Activated CD4-positive, alpha-beta T cell treated with anti-CD3 and anti-CD28 coated beads, Interleukin-2, amount 50 U/mL, for 24 hours (primary cell): Measurements from ENCODE around the gene MON2.
"Not testable (repeated sequence)": the region's sequence is repeated elsewhere in the genome, so short reads cannot be mapped to it uniquely, and the experiment has no call there.

ENCODE experiments used
- DNase-seq, 2 donors: peaks; one replicate each; pipeline ENCODE4 v3.0.0-alpha.2; 2020; ENCODE audit warnings: low read depth in 1 of 2, low spot score in 1 of 2

The MON2 gene

GRCh38 chr12:62466594-62467491 lies at the start of gene MON2:
Gene MON2 (plus strand): TSS chr12:62466826. CDS start chr12:62467208, 382 bp downstream.
- peak; percentile 66 to 77 for DNase-seq

GRCh38 chr12:62426089-62426488 lies 40.5 kb upstream of the MON2 start:
- no peak for DNase-seq

- DNase-seq = no peak
These were observed 37.2 kb upstream of the MON2 start for GRCh38 chr12:62429457-62429856.

GRCh38 chr12:62434494-62435302 lies 31.9 kb upstream of the MON2 start:
- DNase-seq = no peak

GRCh38 chr12:62435303-62436163 lies 31.1 kb upstream of the MON2 start:
- DNase-seq = peak; percentile 7 to 21

- DNase-seq = no peak
These were observed 30.5 kb upstream of the MON2 start for GRCh38 chr12:62436164-62436503.

- DNase-seq = peak in 1 of 2 donors; percentile 33
These were observed 28.4 kb upstream of the MON2 start for GRCh38 chr12:62438098-62438692.

GRCh38 chr12:62446754-62447452 lies 19.7 kb upstream of the MON2 start:
- no peak for DNase-seq

GRCh38 chr12:62448436-62448835 lies 18.2 kb upstream of the MON2 start:
- no peak for DNase-seq

GRCh38 chr12:62455429-62455828 lies 11.2 kb upstream of the MON2 start:
- DNase-seq = not testable (repeated sequence)

- no peak for DNase-seq
These were observed 8.0 kb upstream of the MON2 start for GRCh38 chr12:62458626-62459025.

GRCh38 chr12:62459976-62460375 lies 6.7 kb upstream of the MON2 start:
- no peak for DNase-seq

GRCh38 chr12:62461171-62461837 lies 5.3 kb upstream of the MON2 start:
- DNase-seq = not testable (repeated sequence)

GRCh38 chr12:62463252-62463651 lies 3.4 kb upstream of the MON2 start:
- not testable (repeated sequence) for DNase-seq

- no peak for DNase-seq
These were observed 520 bp upstream of the MON2 start for GRCh38 chr12:62466018-62466593.

GRCh38 chr12:62468397-62468796 lies 1.8 kb downstream of the MON2 start:
- no peak for DNase-seq

- no peak for DNase-seq
These were observed 2.3 kb downstream of the MON2 start for GRCh38 chr12:62468935-62469334.

- DNase-seq = no peak
These were observed 3.1 kb downstream of the MON2 start for GRCh38 chr12:62469704-62470103.

GRCh38 chr12:62471734-62472133 lies 5.1 kb downstream of the MON2 start:
- DNase-seq = no peak
